CD4-positive, alpha-beta T cell treated with Interleukin-17A for 4 hours (primary cell): ENCODE measurements around the gene COL5A2.

Experiments used
- DNase-seq: peaks from one replicate; pipeline ENCODE4 v3.0.0-alpha.2; 2020; ENCODE audit warnings: mixed read lengths

The COL5A2 gene

GRCh38 chr2:189178054-189178453 lies 1.5 kb downstream of the COL5A2 start:
- no peak for DNase-seq

GRCh38 chr2:189177251-189177840 lies 2.2 kb downstream of the COL5A2 start:
- no peak for DNase-seq

DNA sequence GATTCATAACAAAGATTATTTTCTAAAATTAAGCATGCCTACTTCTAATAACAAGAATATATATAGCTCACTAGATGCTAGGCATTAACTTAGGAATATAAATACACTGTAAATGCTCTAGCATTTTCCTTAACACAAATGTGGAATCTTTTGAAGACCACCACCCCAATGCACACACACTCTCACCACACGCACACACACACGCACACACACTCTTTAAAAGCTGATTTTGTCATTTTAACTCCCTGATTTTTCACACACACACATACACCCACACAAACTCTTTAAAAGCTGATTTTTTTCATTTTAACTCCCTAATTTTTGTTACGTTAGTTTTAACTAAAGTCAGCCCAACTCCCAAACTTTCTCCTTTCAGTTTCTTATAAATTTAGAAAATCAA lies 3.0 kb downstream of the COL5A2 start:
- no peak for DNase-seq

DNA sequence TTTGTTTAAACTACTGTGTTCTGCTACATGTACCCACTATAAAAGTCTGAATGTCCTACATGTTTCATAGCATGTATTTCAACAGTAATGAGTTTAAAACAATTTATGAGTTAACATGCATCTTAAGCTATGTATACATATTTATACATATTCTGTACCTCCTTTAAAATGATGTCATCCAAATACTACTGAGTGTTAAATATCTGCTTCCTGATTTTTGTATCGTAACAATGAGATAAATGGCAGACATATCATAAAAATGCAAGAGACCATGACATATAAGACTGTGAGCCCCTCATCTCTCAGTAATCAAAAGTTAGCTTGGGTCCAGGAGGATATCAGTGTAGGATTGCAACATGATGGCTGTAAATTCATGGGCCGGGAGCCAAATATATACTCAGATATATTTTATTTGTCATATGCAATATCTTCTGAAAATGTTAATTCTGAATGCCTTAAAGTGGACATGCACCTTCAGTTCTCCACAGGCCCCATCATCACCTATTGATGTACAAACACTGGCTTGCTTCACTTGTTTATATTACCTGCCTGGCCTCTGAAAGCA lies 3.6 kb downstream of the COL5A2 start:
- DNase-seq, result no peak

- DNase-seq, result no peak
Observed at GRCh38 chr2:189171956-189172609, 7.5 kb downstream of the COL5A2 start.

DNA sequence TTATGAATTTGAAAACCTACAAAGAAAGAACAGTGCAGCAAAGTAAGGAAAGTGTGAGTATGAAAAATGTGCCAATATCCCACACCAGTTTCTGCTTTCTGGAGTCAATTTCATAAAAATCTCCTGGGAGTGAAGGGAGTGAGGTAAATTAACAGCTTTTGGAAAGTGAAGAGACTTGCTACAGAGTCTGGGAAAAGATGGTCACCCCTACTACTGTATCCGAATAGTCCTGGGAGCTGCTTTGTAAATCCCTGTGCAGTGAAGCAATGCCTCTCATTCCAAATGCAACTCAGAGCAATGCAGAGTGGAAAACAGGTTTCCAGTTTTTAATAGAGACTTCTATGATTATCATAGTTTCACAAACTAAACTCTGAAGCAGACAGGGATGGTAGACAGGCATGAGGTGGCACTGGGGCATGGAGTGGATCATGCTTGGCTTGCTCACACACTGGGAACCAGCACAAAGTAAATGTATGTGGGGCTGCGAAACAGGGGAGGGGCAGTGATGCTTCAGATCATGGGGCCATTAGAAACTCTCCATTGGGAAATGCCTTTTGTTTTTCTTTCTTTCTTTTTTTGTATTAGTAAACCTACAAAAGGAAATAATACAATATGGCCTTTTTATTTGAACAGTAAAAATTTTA lies 10.6 kb downstream of the COL5A2 start:
- no peak for DNase-seq

DNA sequence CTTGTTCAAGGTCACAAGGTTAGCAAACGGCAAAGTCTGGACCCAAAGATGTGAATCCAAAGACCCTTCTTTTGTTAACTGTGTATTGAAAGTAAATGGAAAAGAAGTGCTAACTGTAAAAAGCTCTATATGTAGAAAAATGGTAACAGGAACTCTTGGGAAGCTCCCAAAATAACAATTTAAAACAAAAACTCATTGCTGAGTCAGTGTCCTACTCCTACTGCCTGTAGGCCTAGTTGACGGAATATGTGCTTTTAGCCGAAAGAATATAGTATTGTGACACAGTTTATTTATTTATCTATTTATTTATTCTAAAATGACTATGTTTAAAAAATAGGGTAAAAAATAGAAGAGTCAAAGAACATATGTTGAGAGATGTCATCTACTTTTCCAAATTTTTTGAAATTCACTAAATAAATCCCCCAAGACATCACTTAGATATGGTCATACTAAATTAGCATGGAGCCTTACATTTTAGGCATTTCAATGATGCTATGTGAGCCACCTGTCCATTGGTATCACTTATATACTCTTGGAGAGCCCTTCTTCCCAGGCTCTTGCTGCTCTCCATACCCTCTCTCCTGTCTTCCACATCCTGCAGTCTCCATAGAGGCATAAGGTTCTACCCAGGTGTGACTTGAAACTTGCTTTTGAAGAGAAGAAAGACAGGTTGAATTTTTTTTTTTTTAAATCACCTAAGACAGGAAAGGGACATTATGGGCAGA lies 13.7 kb downstream of the COL5A2 start:
- no peak for DNase-seq

GRCh38 chr2:189164746-189165145 lies 14.8 kb downstream of the COL5A2 start:
- no peak for DNase-seq

DNA sequence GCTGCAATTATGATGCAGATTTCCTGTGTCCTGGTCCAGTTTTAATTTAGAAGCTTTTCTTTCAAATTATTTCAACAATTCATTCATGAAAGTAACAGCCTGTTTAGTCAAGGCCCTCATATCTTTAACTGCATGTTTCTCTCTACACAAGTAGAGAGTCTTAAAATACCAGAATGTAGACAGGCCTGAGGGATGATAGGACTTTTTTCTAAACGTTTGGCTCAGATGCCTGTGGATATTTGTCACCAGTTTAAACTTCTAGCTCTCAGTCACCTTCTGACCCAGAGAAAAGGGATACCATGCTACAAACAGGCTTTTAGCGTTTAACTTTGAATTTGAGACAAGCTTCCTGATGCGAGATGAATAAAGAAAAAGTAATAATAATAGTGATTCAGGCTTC lies 15.7 kb downstream of the COL5A2 start:
- DNase-seq, result no peak

- DNase-seq, result no peak
Observed at GRCh38 chr2:189162566-189162965, 17.0 kb downstream of the COL5A2 start.

DNA sequence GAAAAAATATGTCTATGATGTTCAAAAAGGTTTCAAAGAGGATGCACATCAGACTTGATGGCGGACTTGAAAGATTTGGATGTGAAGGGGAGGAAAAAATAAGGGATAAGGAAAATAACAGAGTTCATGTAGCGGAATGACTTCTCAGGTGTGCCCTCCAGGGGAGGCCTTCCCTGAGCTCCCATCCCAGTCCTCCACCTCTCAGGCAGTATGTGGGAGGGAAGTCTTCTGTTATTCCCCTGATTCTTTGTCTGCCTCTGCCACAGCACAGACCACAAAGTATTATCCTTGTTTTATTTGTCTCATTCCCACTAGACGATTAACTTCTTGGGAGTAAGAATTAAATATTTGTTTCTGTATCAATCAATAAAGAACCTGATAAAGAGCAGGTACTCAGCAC lies 17.7 kb downstream of the COL5A2 start:
- no peak for DNase-seq

- no peak for DNase-seq
Observed at GRCh38 chr2:189159717-189160116, 19.8 kb downstream of the COL5A2 start.

DNA sequence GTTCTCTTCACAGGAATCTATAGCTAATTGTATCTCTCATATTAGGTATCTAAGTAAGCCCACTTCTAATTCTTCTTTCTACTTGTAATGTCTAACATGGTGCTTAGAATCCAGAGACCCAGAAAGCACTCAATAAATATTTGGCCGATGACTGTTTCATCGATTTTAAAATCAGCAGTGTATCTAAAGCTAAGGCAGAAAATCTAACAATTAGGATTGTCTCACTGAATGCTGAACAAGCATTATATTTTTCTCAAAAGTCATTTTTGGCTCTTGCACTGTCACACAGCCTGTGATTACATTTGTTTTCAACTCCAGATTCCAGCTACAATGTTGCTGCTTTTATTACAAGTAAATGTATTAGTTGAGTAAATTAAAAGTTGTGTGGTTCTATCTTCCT lies 20.3 kb downstream of the COL5A2 start:
- no peak for DNase-seq

GRCh38 chr2:189157939-189158338 lies 21.6 kb downstream of the COL5A2 start:
- DNase-seq, result no peak

- DNase-seq, result no peak
Observed at GRCh38 chr2:189157456-189157855, 22.1 kb downstream of the COL5A2 start.

DNA sequence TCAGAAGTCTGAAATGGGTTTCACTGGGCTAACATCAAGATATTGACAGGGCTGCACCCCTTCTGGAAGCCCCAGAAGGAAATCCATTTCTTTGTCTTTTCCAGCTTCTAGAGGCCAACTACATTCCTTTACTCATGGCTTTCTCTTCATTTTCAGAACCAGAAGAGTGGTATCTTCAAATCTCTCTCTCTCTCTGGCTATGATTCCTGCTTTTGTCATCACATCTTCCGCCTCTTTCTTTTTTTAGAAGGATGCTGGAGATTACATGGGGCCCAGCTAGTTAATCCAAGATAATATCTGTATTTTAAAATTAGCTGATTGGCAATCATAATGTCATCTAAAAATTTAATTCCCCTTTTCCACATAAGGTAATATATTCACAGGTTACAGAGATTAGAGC lies 23.8 kb downstream of the COL5A2 start:
- no peak for DNase-seq

DNA sequence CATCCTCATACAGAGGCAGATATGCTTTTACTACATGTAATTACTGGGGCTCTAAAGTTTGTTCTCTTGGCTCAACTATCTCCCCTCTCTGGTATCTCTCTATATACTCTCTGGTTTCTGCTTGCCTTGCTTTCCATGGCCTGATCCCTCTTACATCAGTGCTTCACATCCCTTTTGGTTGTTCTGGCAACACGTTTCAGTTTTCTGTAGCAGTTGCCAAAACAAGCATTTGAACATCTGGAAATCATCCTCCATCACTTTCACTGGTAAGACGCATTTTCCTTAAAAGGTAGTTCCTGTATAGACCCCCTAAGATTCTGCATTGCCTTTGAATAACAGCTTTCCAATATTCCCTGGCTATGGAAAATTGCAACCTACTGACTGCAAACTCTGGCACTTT lies 25.9 kb downstream of the COL5A2 start:
- no peak for DNase-seq

DNA sequence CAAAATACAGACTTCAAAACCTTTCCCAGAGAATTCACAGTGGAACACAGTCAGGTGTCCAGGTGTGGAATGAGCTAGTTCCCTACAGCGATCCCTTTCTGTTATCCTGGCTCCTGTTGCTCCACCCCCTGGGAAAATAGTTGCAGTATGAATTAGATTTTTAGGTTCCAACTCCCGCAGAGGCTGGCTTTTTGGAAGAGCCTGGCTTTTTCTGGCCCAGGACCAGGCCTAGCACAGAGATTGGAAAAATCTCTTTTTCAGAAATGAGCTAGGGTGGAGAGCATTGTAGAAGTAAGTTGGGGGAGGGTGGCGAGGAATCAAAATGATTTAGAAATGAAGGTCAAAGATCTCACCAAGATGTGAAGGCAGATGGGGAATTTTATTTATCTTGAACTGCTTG lies 27.1 kb downstream of the COL5A2 start:
- DNase-seq, result no peak

- no peak for DNase-seq
Observed at GRCh38 chr2:189151906-189152305, 27.7 kb downstream of the COL5A2 start.

DNA sequence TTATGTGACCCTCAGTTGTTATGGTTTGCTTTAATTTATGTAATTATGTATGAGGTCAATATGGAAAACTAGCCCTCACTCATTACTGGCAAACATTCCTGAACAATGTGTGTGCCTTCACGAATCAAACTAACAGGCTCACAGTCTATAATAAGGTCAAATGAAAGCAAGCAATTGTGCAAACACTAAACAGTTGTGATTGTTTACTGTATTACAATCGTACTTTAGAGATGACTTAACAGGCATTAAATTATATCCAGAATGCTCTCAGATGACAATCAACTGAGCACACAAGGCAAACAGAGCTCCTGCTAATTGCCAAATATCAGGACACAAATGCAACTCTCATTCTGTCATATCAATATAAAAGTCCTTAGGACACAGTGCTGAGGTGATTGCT lies 29.5 kb downstream of the COL5A2 start:
- DNase-seq, result no peak

GRCh38 chr2:189147989-189148388 lies 31.6 kb downstream of the COL5A2 start:
- DNase-seq, result no peak

- no peak for DNase-seq
Observed at GRCh38 chr2:189147361-189147760, 32.2 kb downstream of the COL5A2 start.

DNA sequence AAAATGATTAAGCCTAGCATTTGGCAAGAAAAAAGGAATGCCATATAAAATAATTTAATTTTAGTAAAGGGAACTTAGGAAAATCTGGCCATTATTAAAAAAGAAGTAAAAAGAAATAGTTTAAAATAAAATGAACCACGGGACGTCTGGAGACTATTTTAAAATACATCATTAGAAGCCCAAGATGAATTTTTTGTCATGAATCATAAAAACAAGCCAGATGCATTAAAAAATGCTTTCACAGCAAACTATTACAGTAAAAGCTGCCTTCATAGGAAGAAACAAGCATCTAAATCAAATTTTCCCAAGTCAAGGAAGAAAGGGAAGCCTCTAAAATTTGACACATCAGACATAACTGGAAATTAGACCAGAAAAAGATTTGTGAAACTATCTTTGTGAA lies 33.0 kb downstream of the COL5A2 start:
- DNase-seq, result no peak
